ENCODE measurements around the gene TSPAN9.

GRCh38 chr12:3077572-3078081 is 448 bp downstream of the TSPAN9 start:
- no peak for TF ChIP-seq USF2 (IDR thresholded peaks at IDR 0.05; ENCODE audit: borderline replicate concordance, low read depth, low read length)
- TF ChIP-seq, protein P1, sequence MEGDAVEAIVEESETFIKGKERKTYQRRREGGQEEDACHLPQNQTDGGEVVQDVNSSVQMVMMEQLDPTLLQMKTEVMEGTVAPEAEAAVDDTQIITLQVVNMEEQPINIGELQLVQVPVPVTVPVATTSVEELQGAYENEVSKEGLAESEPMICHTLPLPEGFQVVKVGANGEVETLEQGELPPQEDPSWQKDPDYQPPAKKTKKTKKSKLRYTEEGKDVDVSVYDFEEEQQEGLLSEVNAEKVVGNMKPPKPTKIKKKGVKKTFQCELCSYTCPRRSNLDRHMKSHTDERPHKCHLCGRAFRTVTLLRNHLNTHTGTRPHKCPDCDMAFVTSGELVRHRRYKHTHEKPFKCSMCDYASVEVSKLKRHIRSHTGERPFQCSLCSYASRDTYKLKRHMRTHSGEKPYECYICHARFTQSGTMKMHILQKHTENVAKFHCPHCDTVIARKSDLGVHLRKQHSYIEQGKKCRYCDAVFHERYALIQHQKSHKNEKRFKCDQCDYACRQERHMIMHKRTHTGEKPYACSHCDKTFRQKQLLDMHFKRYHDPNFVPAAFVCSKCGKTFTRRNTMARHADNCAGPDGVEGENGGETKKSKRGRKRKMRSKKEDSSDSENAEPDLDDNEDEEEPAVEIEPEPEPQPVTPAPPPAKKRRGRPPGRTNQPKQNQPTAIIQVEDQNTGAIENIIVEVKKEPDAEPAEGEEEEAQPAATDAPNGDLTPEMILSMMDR (IDR thresholded peaks at IDR 0.05): no peak
- no peak for TF ChIP-seq RFX5 (IDR thresholded peaks at IDR 0.05; ENCODE audit: low read length)
- TF ChIP-seq POLR2AphosphoS5 (IDR thresholded peaks at IDR 0.05; ENCODE audit: low read depth, low read length): no peak
- TF ChIP-seq TAF1 (IDR thresholded peaks at IDR 0.05; ENCODE audit: borderline replicate concordance, low read depth, low read length): no peak
- TF ChIP-seq GATA2 (CRISPR knock-in tag; IDR thresholded peaks at IDR 0.05): no peak

All from SK-N-SH (cell line).